ENCODE results near the gene TSR2. TPM values are rescaled to one million over a fixed set of nuclear protein-coding genes. Genes with fewer than 3 reads are reported as not detected.

The TSR2 gene, protein sequence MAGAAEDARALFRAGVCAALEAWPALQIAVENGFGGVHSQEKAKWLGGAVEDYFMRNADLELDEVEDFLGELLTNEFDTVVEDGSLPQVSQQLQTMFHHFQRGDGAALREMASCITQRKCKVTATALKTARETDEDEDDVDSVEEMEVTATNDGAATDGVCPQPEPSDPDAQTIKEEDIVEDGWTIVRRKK
- total RNA-seq (10 to 100 TPM; 33.5 to 33.9 TPM), total RNA-seq (39.9 to 70.1 reads per million in 2 donors)

DNA sequence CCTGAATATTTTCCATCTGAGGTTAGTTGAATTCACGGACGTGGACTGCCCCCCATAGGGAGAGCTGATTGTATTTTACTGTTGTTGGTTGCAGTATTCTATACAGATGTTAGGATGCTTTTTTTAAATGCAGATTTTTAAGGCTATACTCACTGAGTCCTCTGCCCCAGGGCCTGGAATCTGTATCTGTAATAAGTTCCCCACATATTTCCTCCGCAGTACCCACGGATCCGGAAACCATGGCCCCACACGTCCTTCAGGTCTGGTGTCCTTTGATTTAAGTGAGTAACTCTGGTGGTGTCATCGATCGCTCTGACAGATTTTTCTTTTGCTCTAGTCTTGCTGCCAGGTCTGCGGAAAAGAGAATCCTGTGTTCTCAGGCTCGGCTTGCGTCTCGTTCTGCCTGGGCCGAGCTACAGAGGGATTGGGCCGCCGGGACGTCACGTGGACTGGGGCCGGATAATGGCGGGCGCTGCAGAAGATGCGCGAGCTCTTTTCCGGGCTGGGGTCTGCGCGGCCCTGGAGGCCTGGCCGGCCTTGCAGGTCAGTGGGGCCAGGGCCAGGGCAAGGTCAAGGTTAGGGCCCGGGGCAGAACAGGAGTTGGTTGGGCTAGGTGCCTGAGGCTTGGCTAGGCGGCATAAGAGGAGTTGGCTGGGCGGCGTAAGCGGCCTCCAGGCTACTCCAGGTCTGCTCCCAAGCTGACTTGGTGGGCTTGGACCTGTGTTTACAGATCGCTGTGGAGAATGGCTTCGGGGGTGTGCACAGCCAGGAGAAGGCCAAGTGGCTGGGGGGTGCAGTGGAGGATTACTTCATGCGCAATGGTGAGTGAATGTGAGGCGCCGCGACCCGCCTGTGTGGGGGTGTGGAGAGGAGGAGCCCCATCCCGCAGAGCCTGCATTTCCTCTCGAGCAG lies at the start of gene TSR2:
Gene TSR2 (plus strand): TSS at position 445 of the 912 bp plus-strand sequence. CDS start 18 bp downstream, at position 463.
- DNase-seq, result peak; percentile 54 to 66 (median 58)
- no peaks in the 10 kb centered on the region for H3K27me3 Mint-ChIP-seq
- ATAC-seq, result peak; percentile 98

DNA sequence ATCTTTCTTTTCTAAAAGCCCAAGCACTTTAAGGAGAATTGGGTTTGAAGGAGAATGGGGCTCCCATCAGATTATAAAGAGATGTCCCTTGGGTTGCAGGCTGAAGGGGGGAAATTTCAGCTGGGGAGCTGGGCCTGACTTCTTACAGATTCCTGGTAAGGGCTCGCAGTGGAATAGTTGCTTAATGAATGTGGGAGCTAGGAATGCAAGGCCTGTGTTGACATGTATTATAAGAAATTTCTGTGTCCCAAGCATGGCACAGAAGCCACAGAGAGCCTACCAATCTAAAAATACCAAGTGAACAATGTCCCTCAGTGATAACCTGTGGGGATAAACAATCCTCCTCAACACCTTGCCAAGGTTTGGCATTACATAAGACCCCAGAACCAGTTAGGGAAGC lies 43.1 kb upstream of the TSR2 start:
- H3K9me3 ChIP-seq (ENCODE audit: control insufficient read depth, low read length, poor library complexity, severe bottlenecking), result no peaks in the 10 kb centered on the region
- no peaks in the 10 kb centered on the region for H3K36me3 Mint-ChIP-seq (ENCODE audit: low read depth)
- ATAC-seq (no peak), DNase-seq (no peak)
- H3K27me3 Mint-ChIP-seq, result peaks cover 7% of the 10 kb centered on the region
- H3K27ac Mint-ChIP-seq, result no peak overlapping the region
- no peak overlapping the region for H3K4me3 Mint-ChIP-seq
- H3K4me1 Mint-ChIP-seq, result no peaks in the 10 kb centered on the region

More for the DNA sequence above, at the start of gene TSR2:
- Mint-ChIP-seq H3K27ac (peak within 1 kb of the TSS; percentile 87), H3K36me3 (ENCODE audit: low read depth) (peaks cover 8% of the 10 kb centered on the region), H3K4me1 (peaks cover 18% of the 10 kb centered on the region), H3K4me3 (peak within 1 kb of the TSS; percentile 97)
- H3K9me3 ChIP-seq (ENCODE audit: control insufficient read depth, low read length, poor library complexity, severe bottlenecking), result no peaks in the 10 kb centered on the region

DNA sequence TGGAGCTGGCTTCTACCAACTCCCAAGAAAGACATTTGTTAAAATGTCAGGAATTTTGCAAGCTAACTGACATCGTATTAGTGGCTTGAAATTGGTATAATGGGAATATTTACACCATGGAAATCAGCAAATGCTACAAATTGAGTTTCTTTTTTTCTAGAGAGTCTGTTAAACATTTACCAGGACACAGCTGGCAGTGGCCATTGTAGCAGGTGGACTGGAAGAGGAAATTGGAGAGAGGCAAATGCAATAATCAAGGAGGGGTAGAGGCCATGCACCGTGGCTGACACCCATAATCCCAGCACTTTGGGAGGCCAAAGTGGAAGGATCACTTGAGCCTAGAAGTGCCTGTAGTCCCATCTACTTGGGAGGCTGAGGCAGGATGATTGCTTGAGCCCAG lies 32.9 kb upstream of the TSR2 start:
- H3K4me3 Mint-ChIP-seq, result no peak overlapping the region
- H3K36me3 Mint-ChIP-seq (ENCODE audit: low read depth), result no peaks in the 10 kb centered on the region
- no peak overlapping the region for H3K27ac Mint-ChIP-seq
- no peak for DNase-seq
- ATAC-seq, result no peak
- peaks cover 3% of the 10 kb centered on the region for H3K4me1 Mint-ChIP-seq
- H3K9me3 ChIP-seq (ENCODE audit: control insufficient read depth, low read length, poor library complexity, severe bottlenecking), result no peaks in the 10 kb centered on the region
- peaks cover 18% of the 10 kb centered on the region for H3K27me3 Mint-ChIP-seq

DNA sequence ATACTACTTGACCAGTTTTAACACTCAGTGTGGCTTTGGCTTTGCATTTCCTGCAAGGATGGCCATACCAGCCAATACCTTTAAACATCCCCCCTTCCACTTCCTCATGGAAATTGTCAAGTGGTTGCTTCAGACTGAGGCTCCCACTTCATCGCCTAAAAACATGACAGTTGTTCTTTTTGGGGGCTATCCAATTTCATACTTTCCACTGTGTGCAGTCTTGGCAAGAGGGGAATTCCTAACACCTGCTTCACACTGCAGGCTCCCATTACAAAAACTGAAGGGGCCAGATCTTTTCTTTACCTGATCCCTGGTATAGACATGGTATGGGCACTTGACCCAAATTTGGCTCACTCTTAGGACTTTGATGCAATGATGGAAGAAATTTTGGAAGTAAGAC lies 28.5 kb upstream of the TSR2 start:
- H3K36me3 Mint-ChIP-seq (ENCODE audit: low read depth), result peaks cover 2% of the 10 kb centered on the region
- no peak overlapping the region for H3K4me3 Mint-ChIP-seq
- DNase-seq, result no peak
- ATAC-seq, result no peak
- no peaks in the 10 kb centered on the region for H3K9me3 ChIP-seq (ENCODE audit: control insufficient read depth, low read length, poor library complexity, severe bottlenecking)
- no peak overlapping the region for H3K27ac Mint-ChIP-seq
- peaks cover 10% of the 10 kb centered on the region for H3K4me1 Mint-ChIP-seq
- H3K27me3 Mint-ChIP-seq, result peaks cover 13% of the 10 kb centered on the region

DNA sequence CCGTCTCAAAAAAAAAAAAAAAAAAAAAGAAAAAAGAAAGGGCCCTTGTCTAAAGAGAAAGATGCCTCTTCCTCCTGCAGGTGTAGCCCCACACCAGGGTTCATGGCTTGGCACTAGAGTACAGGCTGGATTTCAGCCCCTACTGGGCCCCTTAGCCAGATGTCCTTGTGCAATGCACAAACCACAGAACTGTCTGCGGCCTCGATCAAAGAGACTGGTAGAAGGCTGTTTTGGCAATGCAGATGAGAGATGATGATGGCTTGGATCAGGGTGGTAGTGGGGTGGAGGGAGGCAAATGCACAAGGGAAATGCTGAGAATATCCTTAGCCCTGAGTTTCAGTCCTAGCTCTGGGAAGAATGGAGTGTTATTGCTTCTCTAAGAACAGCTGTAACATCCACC lies 26.5 kb upstream of the TSR2 start:
- DNase-seq, result no peak
- Mint-ChIP-seq H3K4me3 (no peak overlapping the region), H3K27ac (no peak overlapping the region), H3K27me3 (peaks cover 13% of the 10 kb centered on the region), H3K36me3 (ENCODE audit: low read depth) (peaks cover 2% of the 10 kb centered on the region), H3K4me1 (peaks cover 10% of the 10 kb centered on the region)
- H3K9me3 ChIP-seq (ENCODE audit: control insufficient read depth, low read length, poor library complexity, severe bottlenecking), result no peaks in the 10 kb centered on the region
- no peak for ATAC-seq

DNA sequence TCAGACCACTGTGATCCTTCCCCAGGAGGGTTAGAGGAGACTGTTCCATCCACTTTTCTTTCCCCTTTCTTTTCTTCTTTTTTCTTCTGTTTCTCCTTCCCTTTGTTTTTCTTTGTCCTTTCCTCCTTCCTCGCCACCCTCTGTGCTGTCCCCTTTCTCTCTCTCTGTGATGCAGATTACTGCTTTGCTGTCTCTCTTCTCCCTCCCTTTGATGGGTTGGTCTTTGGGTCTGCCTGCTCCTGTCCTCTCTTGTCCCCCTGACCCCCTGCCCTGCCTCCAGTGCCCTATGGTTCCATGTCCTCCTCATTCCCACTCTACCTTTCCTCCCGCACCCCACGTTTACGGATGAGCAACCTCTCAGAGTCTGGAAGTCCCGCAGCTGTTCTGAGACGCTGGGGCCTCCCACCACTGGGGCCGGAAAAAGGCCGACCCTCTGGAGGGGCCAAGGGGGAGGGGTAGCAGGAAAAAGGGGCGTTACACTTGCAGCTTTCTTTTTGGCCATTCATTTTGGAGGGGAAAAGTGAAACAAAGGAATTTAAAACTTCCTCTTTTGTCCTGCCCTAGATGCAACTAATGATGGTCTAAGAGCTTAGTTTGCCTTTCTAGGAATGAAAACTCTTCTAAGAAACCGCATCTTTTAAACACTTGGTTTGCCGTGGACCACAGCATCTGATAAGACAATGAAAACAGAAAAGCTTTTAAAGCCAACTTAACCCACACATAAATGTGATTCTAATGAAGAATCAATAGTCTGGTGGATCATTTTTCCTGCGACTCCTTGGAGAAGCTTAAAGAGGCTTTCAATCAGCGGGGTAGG lies 24.5 kb upstream of the TSR2 start:
- Mint-ChIP-seq H3K36me3 (ENCODE audit: low read depth) (peaks cover 2% of the 10 kb centered on the region), H3K27ac (peak overlapping the region; percentile 16), H3K4me3 (peak overlapping the region; percentile 57), H3K27me3 (peaks cover 24% of the 10 kb centered on the region), H3K4me1 (peaks cover 7% of the 10 kb centered on the region)
- no peaks in the 10 kb centered on the region for H3K9me3 ChIP-seq (ENCODE audit: control insufficient read depth, low read length, poor library complexity, severe bottlenecking)
- ATAC-seq (no peak), DNase-seq (no peak)

DNA sequence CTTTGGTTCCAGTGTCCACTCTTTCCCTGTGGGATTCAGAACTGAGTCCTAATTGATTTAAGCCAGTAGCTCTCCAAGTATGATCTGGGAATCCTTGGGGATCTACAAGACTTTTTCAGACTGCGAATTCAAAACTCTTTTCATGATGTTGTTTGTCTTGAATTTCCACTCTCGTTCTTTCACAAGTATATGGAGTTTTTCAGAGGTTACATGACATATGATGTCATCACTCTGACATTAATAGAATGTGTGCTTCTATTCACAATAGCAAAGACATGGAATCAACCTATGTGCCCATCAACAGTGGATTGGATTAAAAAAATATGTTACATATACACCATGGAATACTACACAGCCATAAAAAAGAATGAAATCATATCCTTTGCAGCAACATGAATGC lies 23.2 kb upstream of the TSR2 start:
- no peak for ATAC-seq
- Mint-ChIP-seq H3K4me3 (no peak overlapping the region), H3K4me1 (peaks cover 7% of the 10 kb centered on the region), H3K27ac (no peak overlapping the region), H3K27me3 (peaks cover 24% of the 10 kb centered on the region), H3K36me3 (ENCODE audit: low read depth) (peaks cover 2% of the 10 kb centered on the region)
- H3K9me3 ChIP-seq (ENCODE audit: control insufficient read depth, low read length, poor library complexity, severe bottlenecking), result no peaks in the 10 kb centered on the region
- DNase-seq, result no peak

DNA sequence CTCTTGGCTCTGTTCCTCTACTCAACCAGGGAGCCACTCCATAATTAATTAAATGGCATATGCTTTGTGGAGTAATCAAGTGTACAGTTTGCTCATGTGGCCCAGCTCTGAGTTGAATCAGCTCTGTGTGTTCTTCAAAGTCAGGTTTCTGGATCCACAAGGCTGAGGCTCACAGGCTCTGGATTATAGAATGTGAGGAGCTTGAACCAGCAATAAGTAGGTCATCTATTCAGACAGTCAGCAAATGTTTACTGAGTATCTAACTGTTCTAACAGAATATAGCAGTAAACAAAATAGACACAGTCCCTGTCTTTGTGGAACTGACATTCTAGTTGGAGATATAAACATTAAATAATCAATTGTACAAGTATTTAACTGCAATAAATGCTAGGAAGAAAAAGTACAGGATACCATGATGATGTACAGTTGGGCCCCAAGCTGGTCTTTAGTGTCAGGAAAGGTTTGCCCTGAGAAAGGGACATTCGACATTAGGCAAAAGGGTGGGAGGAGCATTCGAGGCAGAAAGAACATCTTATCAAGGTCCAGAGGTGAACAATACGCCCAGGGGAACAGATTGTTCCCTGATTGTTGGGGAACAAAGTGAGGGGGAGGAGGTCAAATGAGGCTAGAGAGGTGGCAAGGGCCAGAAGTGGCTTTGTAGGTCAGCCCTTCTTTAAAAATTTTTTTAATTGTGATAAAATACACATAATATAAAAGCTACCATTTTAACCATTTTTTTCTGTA lies 20.5 kb upstream of the TSR2 start:
- Mint-ChIP-seq H3K27me3 (peaks cover 24% of the 10 kb centered on the region), H3K27ac (no peak overlapping the region), H3K4me3 (no peak overlapping the region), H3K36me3 (ENCODE audit: low read depth) (no peaks in the 10 kb centered on the region), H3K4me1 (peaks cover 7% of the 10 kb centered on the region)
- no peaks in the 10 kb centered on the region for H3K9me3 ChIP-seq (ENCODE audit: control insufficient read depth, low read length, poor library complexity, severe bottlenecking)
- ATAC-seq (no peak), DNase-seq (no peak)

DNA sequence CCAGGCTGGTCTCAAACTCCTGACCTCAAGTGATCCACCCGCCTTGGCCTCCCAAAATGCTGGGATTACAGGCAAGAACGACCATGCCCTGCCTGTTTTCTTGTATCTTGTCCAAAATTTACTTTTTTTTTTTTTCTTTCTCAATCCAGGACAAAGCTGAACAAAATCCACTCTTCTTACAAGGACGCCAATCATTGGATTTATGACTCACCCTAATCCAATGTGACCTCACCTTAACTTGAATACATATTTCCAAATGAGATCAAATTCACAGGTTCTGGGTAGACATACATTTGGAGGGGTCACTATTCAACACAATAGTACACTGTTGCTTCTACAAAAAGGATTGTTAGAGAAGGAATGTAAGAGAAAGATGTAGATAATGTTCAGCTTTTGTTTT lies 18.0 kb upstream of the TSR2 start:
- DNase-seq (no peak), ATAC-seq (no peak)
- Mint-ChIP-seq H3K27me3 (peaks cover 13% of the 10 kb centered on the region), H3K4me1 (no peaks in the 10 kb centered on the region), H3K27ac (no peak overlapping the region), H3K36me3 (ENCODE audit: low read depth) (no peaks in the 10 kb centered on the region), H3K4me3 (no peak overlapping the region)
- H3K9me3 ChIP-seq (ENCODE audit: control insufficient read depth, low read length, poor library complexity, severe bottlenecking), result no peaks in the 10 kb centered on the region

DNA sequence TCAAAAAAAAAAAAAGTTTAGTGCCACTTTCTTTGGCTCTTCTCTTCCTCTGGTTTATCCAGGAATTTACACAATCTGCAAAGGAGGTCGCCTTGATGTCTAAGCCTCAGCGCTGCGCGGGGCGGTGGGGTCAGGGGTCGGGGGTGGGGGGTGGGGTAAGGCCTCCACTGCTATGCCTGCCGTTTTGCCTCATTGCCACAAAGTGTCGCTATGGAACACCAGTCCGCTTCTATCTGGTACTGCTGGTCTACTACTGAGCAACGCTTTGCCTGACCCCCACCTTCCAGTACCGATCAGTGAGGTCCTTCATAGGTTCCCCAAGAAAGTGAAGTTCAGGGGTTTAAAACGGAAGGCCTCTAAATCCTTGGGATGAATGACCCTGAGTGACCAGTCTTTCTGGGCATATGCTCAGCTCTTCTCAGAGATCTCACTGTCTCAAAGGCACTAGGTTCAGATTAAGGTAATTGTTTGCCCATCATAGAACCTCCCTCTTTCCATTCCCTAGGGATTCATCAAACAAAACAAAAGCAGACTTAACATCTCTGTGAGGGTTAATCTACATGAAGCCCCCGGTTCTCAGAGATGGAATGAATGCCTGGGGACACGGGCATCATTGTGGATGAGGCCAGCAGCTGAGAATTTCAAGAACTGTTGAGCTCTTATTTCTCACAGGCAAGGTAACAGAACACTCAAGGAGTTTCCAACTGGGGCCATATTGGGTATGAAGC lies 16.9 kb upstream of the TSR2 start:
- DNase-seq (no peak), ATAC-seq (no peak)
- H3K36me3 Mint-ChIP-seq (ENCODE audit: low read depth), result no peaks in the 10 kb centered on the region

DNA sequence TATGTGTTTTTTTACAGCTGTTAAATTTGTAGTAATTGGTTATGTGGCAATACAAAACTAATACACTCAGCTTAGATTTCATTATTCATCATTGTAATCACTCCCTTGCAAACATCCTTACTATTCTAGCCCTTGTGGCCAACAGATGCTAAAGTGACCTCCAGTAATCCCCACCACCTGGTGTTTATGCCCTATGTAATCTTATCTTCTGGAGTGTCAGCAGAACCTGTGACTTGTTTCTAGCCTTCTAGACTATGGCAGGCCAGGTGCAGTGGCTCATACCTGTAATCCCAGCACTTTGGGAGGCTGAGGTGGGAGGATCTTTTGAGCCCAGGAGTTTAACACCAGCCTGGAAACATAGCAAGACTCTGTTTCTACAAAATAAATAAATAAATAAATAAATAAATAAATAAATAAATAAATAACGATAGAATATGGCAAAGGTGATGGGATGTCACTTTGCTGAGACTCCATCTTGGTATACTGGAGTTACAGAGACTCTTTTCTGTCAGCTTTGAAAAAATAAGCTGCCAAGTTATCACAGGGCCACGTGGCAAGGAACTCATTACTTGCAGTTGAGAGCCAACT lies 12.3 kb upstream of the TSR2 start:
- Mint-ChIP-seq H3K36me3 (ENCODE audit: low read depth) (no peaks in the 10 kb centered on the region), H3K27ac (no peak overlapping the region), H3K27me3 (no peaks in the 10 kb centered on the region), H3K4me3 (no peak overlapping the region), H3K4me1 (no peaks in the 10 kb centered on the region)
- H3K9me3 ChIP-seq (ENCODE audit: control insufficient read depth, low read length, poor library complexity, severe bottlenecking), result no peaks in the 10 kb centered on the region
- ATAC-seq (no peak), DNase-seq (no peak)

More for the DNA sequence above, 16.9 kb upstream of the TSR2 start:
- no peak overlapping the region for H3K27ac Mint-ChIP-seq
- H3K4me3 Mint-ChIP-seq, result no peak overlapping the region
- no peaks in the 10 kb centered on the region for H3K9me3 ChIP-seq (ENCODE audit: control insufficient read depth, low read length, poor library complexity, severe bottlenecking)
- no peaks in the 10 kb centered on the region for H3K4me1 Mint-ChIP-seq
- peaks cover 12% of the 10 kb centered on the region for H3K27me3 Mint-ChIP-seq

DNA sequence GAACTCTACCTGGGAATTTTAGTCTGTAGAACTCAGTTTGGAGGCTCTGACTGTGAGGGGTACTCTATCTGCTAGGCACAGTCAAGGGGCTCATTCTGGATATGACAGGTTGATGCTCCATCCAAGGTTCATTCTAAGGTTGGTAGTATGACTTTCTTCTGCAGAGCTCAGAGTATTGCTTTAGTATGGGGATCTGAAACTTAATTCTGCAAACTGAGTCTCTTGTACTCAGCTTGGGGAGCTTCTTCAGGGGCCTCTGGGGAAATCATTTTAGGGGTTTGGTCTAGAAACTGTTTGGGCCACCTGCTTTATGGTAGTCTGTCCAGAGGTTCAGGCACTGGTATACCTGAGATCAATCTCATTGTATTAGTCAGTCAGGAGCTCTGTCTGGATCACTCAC lies 9.7 kb upstream of the TSR2 start:
- no peak for ATAC-seq
- Mint-ChIP-seq H3K36me3 (ENCODE audit: low read depth) (no peaks in the 10 kb centered on the region), H3K27me3 (no peaks in the 10 kb centered on the region), H3K4me1 (no peaks in the 10 kb centered on the region), H3K4me3 (no peak overlapping the region), H3K27ac (no peak overlapping the region)
- no peaks in the 10 kb centered on the region for H3K9me3 ChIP-seq (ENCODE audit: control insufficient read depth, low read length, poor library complexity, severe bottlenecking)
- no peak for DNase-seq

Data from T-helper 17 cell (primary cell).